Endothelial cell of umbilical vein (primary cell): ENCODE measurements around the gene ETV3L. TPM values are rescaled to one million over a fixed set of nuclear protein-coding genes. Genes with fewer than 3 reads are reported as not detected.

Experiments
- BruUV-seq: library from RNA; stranded (reverse); fragments of 400-500 nt; replicated peaks from 2 replicates; lab custom pipeline; 2021; lab: Mats Ljungman, UMichigan
- CTCF ChIA-PET: fragments of 300-600, 350-600 bp; sonication (Branson Sonifier 250); formaldehyde crosslinking; loops from one replicate; lab custom pipeline; 2021; ENCODE audit warnings: antibody characterized with exemption, inconsistent platforms; lab: Charles Lee
- POLR2A ChIA-PET: fragments of 300-600, 350-600 bp; sonication (Branson Sonifier 250); formaldehyde crosslinking; loops from one replicate; lab custom pipeline; 2021; ENCODE audit warnings: antibody characterized with exemption, inconsistent platforms; lab: Charles Lee
- DNase-seq: peaks from one replicate; pipeline ENCODE4 v3.0.0-alpha.2; 2011; ENCODE audit warnings: low read depth, low spot score
- FAIRE-seq: peaks from 2 replicates; lab custom pipeline; 2011; peaks lifted over from hg19 to GRCh38; lab: Jason Lieb, UNC
- H2AFZ ChIP-seq: 2 replicates; pipeline ENCODE4 v1.6.0; 2012; ENCODE audit warnings: low read depth, low read length, control low read depth, inconsistent platforms
- H3K27ac ChIP-seq: 2 replicates; pipeline ENCODE4 v1.5.1; 2011; ENCODE audit warnings: low read depth, mild to moderate bottlenecking, control low read depth, low read length, moderate library complexity; ENCODE audit not compliant: insufficient read depth
- H3K27me3 ChIP-seq, 2 experiments: 2 replicates each; pipeline versions ENCODE4 v1.6.0 to v1.6.1; 2011; ENCODE audit warnings: low read length in 2 of 2, mixed read lengths in 1 of 2; ENCODE audit not compliant: control insufficient read depth in 2 of 2, insufficient read depth in 2 of 2
- H3K36me3 ChIP-seq, 2 experiments: 2 replicates in 1 of 2; 3 replicates in 1 of 2; pipeline ENCODE4 v1.5.1; 2011; ENCODE audit warnings: low read length in 2 of 2, mild to moderate bottlenecking in 1 of 2, moderate library complexity in 1 of 2; ENCODE audit not compliant: control insufficient read depth in 2 of 2, insufficient read depth in 2 of 2; ENCODE audit errors: extremely low read depth in 1 of 2
- H3K4me1 ChIP-seq: 3 replicates; pipeline ENCODE4 v1.5.1; 2011; ENCODE audit warnings: mild to moderate bottlenecking, low read length; ENCODE audit not compliant: control insufficient read depth, insufficient read depth; ENCODE audit errors: extremely low read depth
- H3K4me2 ChIP-seq: 2 replicates; pipeline ENCODE4 v1.6.1; 2011; ENCODE audit warnings: low read length, control low read depth, mixed read lengths; ENCODE audit not compliant: insufficient read depth
- H3K4me3 ChIP-seq, 3 experiments: fragments of 200-600 bp in 1 of 3; sonication (generic), shearing (Covaris generic) in 1 of 3; replicated peaks in 1 of 3; 2 replicates each; pipeline ENCODE4 v1.5.1; 2011 to 2016; ENCODE audit warnings: control low read depth in 3 of 3, low read length in 3 of 3, mild to moderate bottlenecking in 2 of 3, inconsistent platforms in 1 of 3, low read depth in 1 of 3, moderate library complexity in 1 of 3; ENCODE audit not compliant: insufficient read depth in 1 of 3
- H3K79me2 ChIP-seq: 2 replicates; pipeline ENCODE4 v1.6.0; 2012; ENCODE audit warnings: low read length, inconsistent platforms; ENCODE audit not compliant: control insufficient read depth, insufficient read depth
- H3K9ac ChIP-seq: replicated peaks from 2 replicates; pipeline ENCODE3; 2011; ENCODE audit warnings: low read length, control low read depth; ENCODE audit not compliant: insufficient read depth; ENCODE audit errors: extremely low read depth
- H3K9me1 ChIP-seq: replicated peaks from 3 replicates; pipeline ENCODE4 v1.6.0; 2011; ENCODE audit warnings: mild to moderate bottlenecking, low read length; ENCODE audit not compliant: control insufficient read depth, insufficient read depth; ENCODE audit errors: extremely low read depth
- H3K9me3 ChIP-seq: replicated peaks from 2 replicates; pipeline ENCODE4 v1.5.1; 2012; ENCODE audit warnings: low read length, inconsistent platforms; ENCODE audit not compliant: control insufficient read depth, insufficient read depth
- H4K20me1 ChIP-seq: replicated peaks from 2 replicates; pipeline ENCODE3; 2011; ENCODE audit warnings: mild to moderate bottlenecking, low read length; ENCODE audit not compliant: control insufficient read depth, insufficient read depth; ENCODE audit errors: extremely low read depth
- EZH2 ChIP-seq: IDR thresholded peaks from 2 replicates; pipeline ENCODE4 v1.6.1; 2012; ENCODE audit warnings: borderline replicate concordance, low read depth, mild to moderate bottlenecking, moderate library complexity, low read length, inconsistent platforms; ENCODE audit not compliant: severe bottlenecking
- FOS ChIP-seq: IDR thresholded peaks from 2 replicates; pipeline ENCODE4 v1.6.1; 2011; ENCODE audit warnings: mild to moderate bottlenecking, low read length, moderate library complexity, borderline replicate concordance; ENCODE audit not compliant: insufficient read depth
- GATA2 ChIP-seq: IDR thresholded peaks from 2 replicates; pipeline ENCODE4 v1.7.0; 2011; ENCODE audit warnings: low read depth, mild to moderate bottlenecking, moderate library complexity, mixed read lengths, low read length; ENCODE audit not compliant: insufficient read length, insufficient read depth
- JUN ChIP-seq: IDR thresholded peaks from 2 replicates; pipeline ENCODE4 v1.6.1; 2011; ENCODE audit warnings: borderline replicate concordance, low read depth; ENCODE audit not compliant: insufficient read length, insufficient read depth
- MYC ChIP-seq: IDR thresholded peaks from one replicate; pipeline ENCODE4 v1.6.1; 2011; ENCODE audit warnings: mild to moderate bottlenecking, low read depth, low read length
- POLR2A ChIP-seq: IDR thresholded peaks from 2 replicates; pipeline ENCODE4 v1.6.1; 2012; ENCODE audit warnings: low read depth, mild to moderate bottlenecking, control low read depth, low read length
- POLR2AphosphoS5 ChIP-seq: IDR thresholded peaks from 2 replicates; pipeline ENCODE4 v1.6.1; 2012; ENCODE audit warnings: low read depth, mild to moderate bottlenecking, control low read depth, low read length, moderate library complexity; ENCODE audit not compliant: insufficient read depth
- dilution Hi-C: fragments of 300-500 bp; cut with MboI; formaldehyde crosslinking; loops from one replicate; pipeline ENCODE4 v1.15.0; 2019; ENCODE audit warnings: low sequenced_read_pairs; ENCODE audit not compliant: extremely low pct_ligation_motif_present
- intact Hi-C: fragments of 100-400 bp; cut with micrococcal nuclease; formaldehyde crosslinking; loops from one replicate; pipeline ENCODE4 v1.10.0; 2022
- polyA plus RNA-seq, 4 experiments: library from polyadenylated mRNA; depleted of rRNA in 3 of 4; stranded (reverse) in 3 of 4; unstranded in 1 of 4; fragments of >200 nt; gene quantifications; 2 replicates each; pipeline versions ENCODE4 v1.2.1 to v1.2.3, GENCODE V29; 2011 to 2012; ENCODE audit warnings: missing spikeins in 1 of 4
- total RNA-seq: library from RNA; stranded (reverse); gene quantifications from 2 replicates; pipeline ENCODE4 v1.2.3, GENCODE V29; 2021
- TF ChIP-seq, protein P1 (sequence below): IDR thresholded peaks from 2 replicates; pipeline ENCODE4 v1.6.1; 2011; ENCODE audit not compliant: insufficient read depth, insufficient read length
- TF ChIP-seq, protein P2 (sequence below), 2 donors: IDR thresholded peaks; 1 replicate in 1 of 2; 2 replicates in 1 of 2; pipeline ENCODE4 v1.5.1; 2011; ENCODE audit warnings: low read length in 2 of 2, mild to moderate bottlenecking in 2 of 2, moderate library complexity in 2 of 2, control low read depth in 1 of 2, inconsistent platforms in 1 of 2, low read depth in 1 of 2; ENCODE audit not compliant: insufficient read depth in 1 of 2; ENCODE audit errors: extremely low read depth in 1 of 2

The ETV3L gene
- total and polyA plus RNA-seq, 2 donors (not counting 3 experiments of a cell fraction or from before 2014, with no cell fraction given), result not detected

DNA sequence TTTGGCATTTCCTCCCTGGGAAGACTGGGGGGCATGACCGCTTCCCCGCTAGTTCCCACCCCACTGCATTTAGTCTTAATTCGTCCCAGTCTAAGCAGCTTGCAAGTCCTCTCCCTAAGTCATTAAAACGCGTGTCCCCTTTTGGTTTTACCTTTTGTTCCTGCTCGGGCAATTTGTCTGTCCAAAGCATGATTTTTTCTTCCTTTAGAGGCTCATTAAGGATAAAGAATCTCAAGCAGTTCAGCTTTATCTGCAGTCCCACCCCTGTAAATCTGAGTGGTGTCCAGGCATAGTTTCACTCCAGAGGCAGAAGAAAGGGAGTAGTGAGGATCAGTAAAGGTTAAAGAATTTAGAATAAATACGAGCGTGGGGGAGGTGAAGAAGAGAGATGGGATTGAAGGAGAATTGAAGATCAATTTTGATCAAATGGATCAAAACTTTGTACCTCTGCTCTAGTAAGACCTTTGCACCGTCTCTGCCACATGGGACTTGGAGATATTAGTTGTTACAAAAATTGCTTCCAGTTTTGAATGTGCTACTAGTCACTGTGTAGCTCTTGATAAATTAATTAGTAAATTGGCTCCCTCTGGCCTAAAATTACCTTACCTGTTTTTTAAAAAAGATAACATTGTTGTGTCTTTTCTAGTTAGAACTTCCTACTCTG, 39.6 kb upstream of the ETV3L start:
- Histone ChIP-seq H3K79me2 (peaks cover 30% of the 10 kb centered on the region), H3K9me3 (no peaks in the 10 kb centered on the region), H3K9ac (peak overlapping the region; percentile 94), H3K4me1 (peaks cover 21% of the 10 kb centered on the region), H3K36me3 (peaks cover 10 to 16% of the 10 kb centered on the region in 2 experiments), H3K4me2 (peak overlapping the region; percentile 80), H3K27ac (peak overlapping the region; percentile 84), H3K4me3 (peak overlapping the region; percentile 28 to 96 (median 92)), H3K27me3 (no peaks in the 10 kb centered on the region), H4K20me1 (peaks cover 6% of the 10 kb centered on the region), H3K9me1 (no peaks in the 10 kb centered on the region), H2AFZ (peak overlapping the region; percentile 56)
- BruUV-seq, result no TSS peak
- intact Hi-C loops (no loop called here), dilution Hi-C loops (no loop called here)
- ChIA-PET POLR2A (interaction anchor here (2.2 kb wide), 1 partner anchor 16 kb away, joined by 7 read pairs; no protein-coding TSS in a partner anchor), CTCF (interaction anchor here (0.5 to 7.3 kb wide), 3 partner anchors 16 to 368 kb away, joined by 3 to 96 read pairs (median 86); no protein-coding TSS in a partner anchor)
- DNase-seq, result no peak
- FAIRE-seq, result no peak
- TF ChIP-seq POLR2A (no peak), GATA2 (no peak), MYC (no peak)

DNA sequence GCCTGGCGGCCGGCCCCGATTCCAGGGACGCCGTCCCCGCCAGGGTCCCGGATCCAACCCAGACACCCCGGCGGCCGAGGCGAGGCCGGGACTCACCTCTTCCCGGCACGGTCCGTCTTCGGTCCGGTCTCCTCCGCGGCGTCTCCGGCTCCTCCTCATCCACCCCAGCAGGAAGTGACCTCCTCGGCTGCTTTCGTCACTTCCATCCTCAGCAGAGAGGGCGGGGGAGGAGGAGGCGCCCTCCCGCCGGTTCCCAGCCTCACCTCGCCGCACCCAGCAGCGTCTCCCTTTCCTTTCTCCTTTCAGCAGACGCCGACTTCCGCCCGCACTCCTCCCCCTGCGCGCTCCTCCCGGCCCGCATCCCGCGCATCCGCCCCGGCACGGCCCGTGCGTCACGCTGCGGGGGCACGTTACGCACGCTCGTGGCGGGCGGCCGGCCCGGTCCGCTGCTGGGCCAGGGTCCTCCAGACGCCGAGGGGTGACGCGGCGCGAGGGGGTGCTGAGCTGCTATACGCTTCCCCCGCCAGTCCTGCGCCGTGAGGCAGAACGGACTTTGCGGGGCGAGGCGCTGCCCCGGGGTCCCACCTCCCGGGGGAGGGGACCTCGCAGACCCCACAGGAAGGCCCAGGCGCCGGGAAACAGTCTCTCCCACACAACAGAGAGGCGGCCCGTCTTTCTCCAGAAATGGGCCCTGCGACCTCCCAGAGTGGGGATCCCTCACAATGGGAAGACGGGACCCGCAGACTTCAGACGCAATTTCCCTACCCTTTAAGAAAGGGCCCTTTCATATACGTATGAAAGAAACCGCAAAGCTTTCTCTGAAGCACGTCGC, 38.8 kb upstream of the ETV3L start, which contains the start of gene ETV3:
ETV3 (minus strand) TSS at position 176 of the 832 bp plus-strand sequence. CDS start 2,043 bp downstream, outside the sequence.
- no peaks in the 10 kb centered on the region for H3K9me1 ChIP-seq
- H4K20me1 ChIP-seq, result peaks cover 6% of the 10 kb centered on the region
- peaks cover 21% of the 10 kb centered on the region for H3K4me1 ChIP-seq
- no peaks in the 10 kb centered on the region for H3K27me3 ChIP-seq
- FAIRE-seq (peak; percentile 89), DNase-seq (peak; percentile 91)
- ChIA-PET POLR2A (interaction anchor here (2.2 kb wide), 1 partner anchor 17 kb away, joined by 7 read pairs; no protein-coding TSS in a partner anchor), CTCF (interaction anchor here (1.1 to 7.3 kb wide), 4 partner anchors 17 to 190 kb away, joined by 3 to 96 read pairs (median 45); no protein-coding TSS in a partner anchor)
- H3K9ac ChIP-seq, result peak within 1 kb of the TSS; percentile 94
- H3K27ac ChIP-seq, result peak within 1 kb of the TSS; percentile 84
- H3K36me3 ChIP-seq, result peaks cover 14 to 21% of the 10 kb centered on the region in 2 experiments
- dilution Hi-C loops, result no loop called here
- intact Hi-C loops, result loop anchor here (1.0 kb wide), 2 partner anchors 17 to 48 kb away; no protein-coding TSS in a partner anchor
- H2AFZ ChIP-seq, result peak within 1 kb of the TSS; percentile 56
- peak within 1 kb of the TSS; percentile 92 to 99 (median 96) for H3K4me3 ChIP-seq
- H3K79me2 ChIP-seq, result peaks cover 30% of the 10 kb centered on the region
- TF ChIP-seq, protein P1, sequence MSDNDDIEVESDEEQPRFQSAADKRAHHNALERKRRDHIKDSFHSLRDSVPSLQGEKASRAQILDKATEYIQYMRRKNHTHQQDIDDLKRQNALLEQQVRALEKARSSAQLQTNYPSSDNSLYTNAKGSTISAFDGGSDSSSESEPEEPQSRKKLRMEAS, result no peak
- TF ChIP-seq POLR2AphosphoS5 (peak; percentile 70), MYC (no peak), FOS (no peak), EZH2 (no peak), JUN (no peak), GATA2 (no peak), POLR2A (peak; percentile 89)
- TF ChIP-seq, protein P2, sequence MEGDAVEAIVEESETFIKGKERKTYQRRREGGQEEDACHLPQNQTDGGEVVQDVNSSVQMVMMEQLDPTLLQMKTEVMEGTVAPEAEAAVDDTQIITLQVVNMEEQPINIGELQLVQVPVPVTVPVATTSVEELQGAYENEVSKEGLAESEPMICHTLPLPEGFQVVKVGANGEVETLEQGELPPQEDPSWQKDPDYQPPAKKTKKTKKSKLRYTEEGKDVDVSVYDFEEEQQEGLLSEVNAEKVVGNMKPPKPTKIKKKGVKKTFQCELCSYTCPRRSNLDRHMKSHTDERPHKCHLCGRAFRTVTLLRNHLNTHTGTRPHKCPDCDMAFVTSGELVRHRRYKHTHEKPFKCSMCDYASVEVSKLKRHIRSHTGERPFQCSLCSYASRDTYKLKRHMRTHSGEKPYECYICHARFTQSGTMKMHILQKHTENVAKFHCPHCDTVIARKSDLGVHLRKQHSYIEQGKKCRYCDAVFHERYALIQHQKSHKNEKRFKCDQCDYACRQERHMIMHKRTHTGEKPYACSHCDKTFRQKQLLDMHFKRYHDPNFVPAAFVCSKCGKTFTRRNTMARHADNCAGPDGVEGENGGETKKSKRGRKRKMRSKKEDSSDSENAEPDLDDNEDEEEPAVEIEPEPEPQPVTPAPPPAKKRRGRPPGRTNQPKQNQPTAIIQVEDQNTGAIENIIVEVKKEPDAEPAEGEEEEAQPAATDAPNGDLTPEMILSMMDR (IDR thresholded peaks at IDR 0.05; ENCODE audit: extremely low read depth in 1 of 2, insufficient read depth in 1 of 2, low read depth in 1 of 2, low read length in 2 of 2), result no peak
- H3K9me3 ChIP-seq, result no peaks in the 10 kb centered on the region
- TSS peak; percentile 86 for BruUV-seq
- peak within 1 kb of the TSS; percentile 91 for H3K4me2 ChIP-seq
